ENCODE data around the gene DOCK6.
"Not testable (repeated sequence)": the region's sequence is repeated elsewhere in the genome, so short reads cannot be mapped to it uniquely, and the experiment has no call there.

Gene DOCK6

GRCh38 chr19:11191934-11192333 is 70.4 kb downstream of the DOCK6 start:
- no peak for DNase-seq (ENCODE audit: low spot score)
- TF ChIP-seq, protein P1, sequence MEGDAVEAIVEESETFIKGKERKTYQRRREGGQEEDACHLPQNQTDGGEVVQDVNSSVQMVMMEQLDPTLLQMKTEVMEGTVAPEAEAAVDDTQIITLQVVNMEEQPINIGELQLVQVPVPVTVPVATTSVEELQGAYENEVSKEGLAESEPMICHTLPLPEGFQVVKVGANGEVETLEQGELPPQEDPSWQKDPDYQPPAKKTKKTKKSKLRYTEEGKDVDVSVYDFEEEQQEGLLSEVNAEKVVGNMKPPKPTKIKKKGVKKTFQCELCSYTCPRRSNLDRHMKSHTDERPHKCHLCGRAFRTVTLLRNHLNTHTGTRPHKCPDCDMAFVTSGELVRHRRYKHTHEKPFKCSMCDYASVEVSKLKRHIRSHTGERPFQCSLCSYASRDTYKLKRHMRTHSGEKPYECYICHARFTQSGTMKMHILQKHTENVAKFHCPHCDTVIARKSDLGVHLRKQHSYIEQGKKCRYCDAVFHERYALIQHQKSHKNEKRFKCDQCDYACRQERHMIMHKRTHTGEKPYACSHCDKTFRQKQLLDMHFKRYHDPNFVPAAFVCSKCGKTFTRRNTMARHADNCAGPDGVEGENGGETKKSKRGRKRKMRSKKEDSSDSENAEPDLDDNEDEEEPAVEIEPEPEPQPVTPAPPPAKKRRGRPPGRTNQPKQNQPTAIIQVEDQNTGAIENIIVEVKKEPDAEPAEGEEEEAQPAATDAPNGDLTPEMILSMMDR (IDR thresholded peaks at IDR 0.05; ENCODE audit: extremely low read depth, insufficient read depth, missing control alignments): no peak
- in situ Hi-C loops (cut with MboI; ENCODE audit: low pct_unique_long_range_greater_than_20kb, low sequenced_read_pairs, unreplicated experiment): no loop called here

- TF ChIP-seq, protein P1 (IDR thresholded peaks at IDR 0.05; ENCODE audit: extremely low read depth, insufficient read depth, missing control alignments): no peak
- no peak for DNase-seq (ENCODE audit: low spot score)
- in situ Hi-C loops (cut with MboI; ENCODE audit: low pct_unique_long_range_greater_than_20kb, low sequenced_read_pairs, unreplicated experiment): no loop called here
Observed at GRCh38 chr19:11191273-11191755, 71.0 kb downstream of the DOCK6 start.

DNA sequence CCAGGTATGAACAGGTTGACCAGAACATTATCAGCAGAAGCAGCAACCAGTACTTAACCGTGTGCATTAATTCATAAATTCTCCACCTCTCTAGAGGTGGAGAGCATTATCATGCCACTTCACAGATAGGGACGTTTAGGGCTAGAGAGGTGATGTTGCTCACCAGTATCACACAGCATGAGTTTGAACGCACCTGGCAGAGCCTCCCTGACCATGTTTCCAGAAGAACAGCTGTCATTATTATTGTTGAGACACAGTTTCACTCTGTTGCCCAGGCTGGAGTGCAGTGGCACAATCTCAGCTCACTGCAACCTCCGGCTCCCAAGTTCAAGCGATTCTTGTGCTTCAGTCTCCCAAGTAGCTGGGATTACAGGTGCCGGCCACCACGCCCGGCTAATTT is 71.8 kb downstream of the DOCK6 start:
- DNase-seq (ENCODE audit: low spot score): no peak
- TF ChIP-seq, protein P1 (IDR thresholded peaks at IDR 0.05; ENCODE audit: extremely low read depth, insufficient read depth, missing control alignments): no peak
- in situ Hi-C loops (cut with MboI; ENCODE audit: low pct_unique_long_range_greater_than_20kb, low sequenced_read_pairs, unreplicated experiment): no loop called here

DNA sequence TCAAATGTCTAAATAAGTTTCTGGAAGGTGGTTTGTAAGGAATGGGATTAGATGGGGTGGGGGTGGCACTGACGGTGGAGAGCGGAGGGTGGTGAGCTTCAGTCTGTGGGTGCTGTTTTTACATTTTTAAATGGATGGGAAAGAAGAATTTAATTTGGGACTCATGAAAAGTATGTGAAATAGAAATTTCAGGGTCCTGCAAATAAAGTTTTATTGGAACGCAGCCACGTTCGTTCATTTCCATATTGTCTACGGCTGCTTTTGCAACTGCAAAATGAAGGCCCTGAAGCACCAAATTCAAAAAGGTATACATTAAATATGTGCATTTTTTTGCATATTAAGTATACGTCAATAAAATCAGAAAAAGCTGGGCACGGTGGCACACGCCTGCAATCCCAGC is 74.9 kb downstream of the DOCK6 start:
- in situ Hi-C loops (cut with MboI; ENCODE audit: low pct_unique_long_range_greater_than_20kb, low sequenced_read_pairs, unreplicated experiment): no loop called here
- TF ChIP-seq, protein P1 (IDR thresholded peaks at IDR 0.05; ENCODE audit: extremely low read depth, insufficient read depth, missing control alignments): no peak
- DNase-seq (ENCODE audit: low spot score): no peak

- DNase-seq (ENCODE audit: low spot score): no peak
- TF ChIP-seq, protein P1 (IDR thresholded peaks at IDR 0.05; ENCODE audit: extremely low read depth, insufficient read depth, missing control alignments): no peak
- in situ Hi-C loops (cut with MboI; ENCODE audit: low pct_unique_long_range_greater_than_20kb, low sequenced_read_pairs, unreplicated experiment): no loop called here
Observed at GRCh38 chr19:11182994-11183393, 79.3 kb downstream of the DOCK6 start.

DNA sequence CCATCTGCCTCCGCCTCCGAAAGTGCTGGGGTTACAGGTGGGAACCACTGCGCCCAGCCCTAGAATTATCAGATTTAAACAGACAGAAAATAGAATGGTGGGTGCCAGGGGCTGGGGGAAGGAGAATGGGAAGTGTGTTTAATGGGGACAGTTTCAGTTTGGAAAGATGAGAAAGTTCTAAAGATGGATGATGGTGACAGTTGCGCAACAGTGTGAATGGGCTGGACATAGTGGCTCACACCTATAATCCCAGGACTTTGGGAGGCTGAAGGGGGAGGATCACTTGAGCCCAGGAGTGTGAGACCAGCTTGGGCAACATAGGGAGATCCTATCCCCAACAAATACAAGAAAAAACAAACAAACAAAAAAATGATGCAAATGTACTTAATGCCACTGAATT is 80.8 kb downstream of the DOCK6 start:
- in situ Hi-C loops (cut with MboI; ENCODE audit: low pct_unique_long_range_greater_than_20kb, low sequenced_read_pairs, unreplicated experiment): no loop called here
- DNase-seq (ENCODE audit: low spot score): no peak
- TF ChIP-seq, protein P1 (IDR thresholded peaks at IDR 0.05; ENCODE audit: extremely low read depth, insufficient read depth, missing control alignments): no peak

DNA sequence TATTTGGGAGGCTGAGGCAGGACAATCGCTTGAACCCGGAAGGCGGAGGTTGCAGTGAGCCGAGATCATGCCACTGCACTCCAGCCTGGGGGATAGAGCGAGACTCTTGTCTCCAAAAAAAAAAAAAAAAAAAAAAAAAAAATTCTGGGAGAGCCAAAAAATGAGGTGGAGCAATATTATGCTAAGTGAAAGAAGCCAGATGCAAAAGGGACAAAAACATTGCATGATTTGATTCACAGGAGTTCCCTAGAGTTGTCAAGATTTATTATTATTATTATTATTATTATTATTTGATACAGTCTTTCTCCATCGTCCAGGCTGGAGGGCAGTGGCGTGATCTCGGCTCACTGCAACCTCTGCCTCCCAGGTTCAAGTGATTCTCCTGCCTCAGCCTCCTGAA is 81.3 kb downstream of the DOCK6 start:
- not testable (repeated sequence) for DNase-seq (ENCODE audit: low spot score)

More for the DNA sequence above, 81.3 kb downstream of the DOCK6 start:
- in situ Hi-C loops (cut with MboI; ENCODE audit: low pct_unique_long_range_greater_than_20kb, low sequenced_read_pairs, unreplicated experiment): not testable (repeated sequence)
